Activated CD8-positive, alpha-beta memory T cell treated with anti-CD3 and anti-CD28 coated beads, Interleukin-2, amount 50 U/mL, for 48 hours (primary cell): ENCODE data around the gene NKX3-2.
A peak's percentile ranks its signal among the peaks of the same experiment; 100 is the strongest.

Source experiments
- DNase-seq: peaks from one replicate; pipeline ENCODE4 v3.0.0-alpha.2; 2020

Gene NKX3-2

DNA sequence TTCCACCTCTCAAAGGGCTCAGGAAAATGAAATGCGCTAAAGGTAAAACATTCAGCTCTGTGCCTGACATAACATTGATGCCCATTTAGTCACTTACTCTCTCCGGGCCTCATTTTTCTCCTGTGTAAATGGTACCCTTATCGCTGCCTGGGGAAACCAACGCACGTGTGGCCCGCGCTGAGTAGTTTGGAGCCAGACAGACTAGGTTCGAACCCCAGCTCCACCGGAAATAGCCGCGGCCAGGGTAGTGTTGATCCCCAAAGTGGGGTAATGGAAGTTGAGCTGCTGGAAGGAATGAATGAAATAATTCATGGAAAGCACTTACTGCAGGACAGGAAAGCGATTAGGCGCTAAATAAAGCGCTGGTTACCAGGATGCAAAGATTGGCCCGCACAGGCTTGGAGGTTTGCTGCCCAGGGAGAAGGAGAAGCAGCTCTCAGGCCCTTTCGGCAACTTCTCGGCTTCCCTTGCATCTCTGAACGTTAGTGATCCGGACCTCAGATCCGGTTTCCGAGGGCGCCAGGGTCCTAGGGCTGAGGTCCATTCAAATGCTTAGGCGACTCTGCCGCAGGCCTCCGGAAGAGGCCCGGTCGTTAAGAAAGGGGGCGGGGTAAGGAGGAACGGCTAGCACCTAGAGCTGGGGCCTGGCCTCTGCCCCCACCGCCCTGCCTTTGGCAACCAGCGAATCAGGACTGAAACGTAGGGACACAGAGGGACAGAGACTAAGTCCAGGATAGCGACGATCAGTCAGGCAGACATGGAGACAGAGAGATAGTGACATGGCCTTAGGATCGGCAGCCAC, 13.3 kb downstream of the NKX3-2 start:
- peak; percentile 51 for DNase-seq

DNA sequence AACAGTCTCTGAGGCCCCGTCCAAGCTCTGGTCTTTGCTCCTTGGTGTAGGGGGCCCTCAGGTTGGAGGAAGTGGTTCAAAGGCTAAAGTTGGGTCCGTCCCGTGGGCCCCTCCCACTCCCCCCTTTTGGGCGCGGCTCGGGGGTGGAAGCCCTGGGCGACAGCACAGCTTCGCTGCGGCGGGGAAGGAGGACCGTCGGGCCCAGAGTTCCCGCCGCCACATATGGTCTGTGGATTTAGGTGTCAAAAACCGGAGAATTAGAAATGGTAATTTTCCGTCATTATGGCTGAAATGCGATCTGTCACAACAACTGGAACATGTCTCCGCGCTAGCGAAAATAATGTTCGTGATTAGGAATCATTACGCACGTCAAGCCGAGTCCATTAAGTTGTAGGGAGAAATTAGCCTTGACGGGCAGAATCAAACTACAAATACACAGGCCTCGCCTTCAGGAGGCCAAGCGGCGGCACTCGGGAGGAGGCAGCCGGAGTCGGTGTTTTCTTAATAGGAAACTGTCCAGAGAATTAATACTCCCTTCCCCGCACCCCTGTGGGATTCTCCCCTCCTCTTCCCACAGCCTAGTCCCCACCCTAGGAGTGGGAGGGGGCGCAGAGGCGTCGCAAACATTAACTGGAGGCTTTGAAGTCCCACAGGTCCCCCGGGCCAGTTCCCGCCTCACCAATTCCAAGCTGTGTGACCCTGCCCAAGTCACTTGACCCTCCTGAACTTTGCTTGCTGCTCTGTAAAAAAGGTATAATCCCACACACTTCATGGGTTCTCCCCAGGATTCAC, 15.0 kb downstream of the NKX3-2 start:
- peak; percentile 52 for DNase-seq

DNA sequence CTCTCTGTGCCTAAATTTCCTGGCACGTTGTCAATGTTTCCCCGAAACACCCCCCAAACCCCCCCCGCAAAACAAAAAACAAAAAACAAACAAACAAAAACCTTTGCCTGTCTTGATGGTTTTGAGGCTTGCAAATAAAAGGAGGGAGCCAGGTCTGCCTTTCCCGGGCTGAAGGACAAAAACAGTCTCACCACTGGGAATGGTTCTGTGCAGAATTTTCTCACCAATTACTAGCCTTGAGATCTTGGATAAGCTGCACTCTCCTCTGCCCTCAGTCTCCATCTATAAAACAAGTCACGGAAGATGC, 15.5 kb downstream of the NKX3-2 start:
- no peak for DNase-seq

DNA sequence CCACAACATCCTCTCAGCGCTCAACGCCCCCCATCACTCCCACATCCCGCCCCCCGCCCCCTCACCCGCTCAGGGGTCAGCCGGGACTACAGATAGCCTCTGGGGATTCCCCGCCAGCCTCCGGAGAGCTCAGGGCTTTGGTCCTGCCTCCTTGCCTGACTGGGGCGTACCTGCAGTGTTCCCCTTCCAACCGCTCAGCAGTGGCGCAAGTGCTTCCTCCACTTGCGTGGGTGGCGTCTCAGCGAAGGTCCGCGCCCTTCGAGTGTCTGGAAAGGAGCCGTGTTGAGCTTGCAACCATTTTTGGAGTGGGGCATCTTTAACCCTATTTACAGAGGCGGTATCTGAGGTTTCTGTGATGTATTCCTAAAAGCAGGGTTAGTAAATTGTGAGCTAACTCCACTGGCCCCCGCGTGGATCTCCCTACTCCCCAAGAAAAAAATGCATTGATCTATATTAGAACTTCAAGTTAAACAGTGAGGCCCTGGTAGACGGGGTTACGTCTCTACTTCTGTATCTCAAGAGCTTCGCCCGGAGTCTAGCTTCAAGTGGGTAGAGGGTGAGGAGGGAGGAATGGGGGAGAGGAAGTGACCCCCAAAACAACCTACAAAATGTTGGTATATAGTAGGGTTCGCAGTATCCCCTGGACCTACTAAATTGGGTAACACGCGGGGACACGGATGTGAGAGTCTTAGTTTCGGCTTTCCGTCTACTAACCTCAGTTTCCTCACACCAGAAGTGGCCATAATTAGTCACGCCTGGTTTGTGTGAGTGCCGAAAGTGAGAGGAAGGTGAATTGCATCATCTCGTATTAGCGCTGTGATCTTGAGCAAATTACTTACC, 16.1 kb downstream of the NKX3-2 start:
- peak; percentile 54 for DNase-seq

DNA sequence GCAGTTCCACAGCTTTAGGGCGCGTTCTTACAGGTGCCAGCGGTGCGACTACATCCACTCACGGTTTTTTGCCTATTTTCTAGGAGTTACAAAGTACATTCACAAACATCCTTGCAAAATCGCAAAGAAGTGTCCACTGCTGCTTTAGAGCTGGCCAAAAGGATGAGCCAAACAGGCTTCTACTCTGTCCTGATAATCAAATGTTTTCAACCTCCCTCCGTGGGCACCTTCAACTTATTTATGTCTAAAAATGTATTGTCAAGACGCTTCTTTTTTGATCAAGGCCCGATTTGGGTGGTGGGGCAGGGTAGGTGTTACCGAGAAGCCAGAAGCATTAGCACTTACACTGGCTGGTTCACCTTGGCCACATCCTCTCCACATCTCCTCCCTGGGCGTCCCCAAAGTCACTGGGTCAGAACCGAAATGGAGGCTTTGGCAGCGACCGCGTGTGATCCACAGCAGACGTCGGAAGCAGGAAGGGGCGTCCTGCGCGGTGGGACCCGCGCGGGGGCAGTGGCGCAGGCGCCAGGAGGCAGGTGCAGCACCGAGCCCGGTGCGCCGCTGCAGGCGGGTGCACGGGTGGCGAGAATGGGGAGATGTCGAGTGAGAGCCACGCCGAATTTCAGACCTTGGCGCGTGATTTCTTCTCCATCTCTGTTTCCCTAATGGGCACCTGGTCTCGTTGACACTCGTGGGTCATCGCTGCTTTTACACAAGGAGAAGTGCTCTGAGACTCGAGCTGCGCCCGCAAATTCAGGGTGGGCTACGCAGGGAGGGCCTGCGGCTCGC, 16.9 kb downstream of the NKX3-2 start:
- DNase-seq, result peak; percentile 50

DNA sequence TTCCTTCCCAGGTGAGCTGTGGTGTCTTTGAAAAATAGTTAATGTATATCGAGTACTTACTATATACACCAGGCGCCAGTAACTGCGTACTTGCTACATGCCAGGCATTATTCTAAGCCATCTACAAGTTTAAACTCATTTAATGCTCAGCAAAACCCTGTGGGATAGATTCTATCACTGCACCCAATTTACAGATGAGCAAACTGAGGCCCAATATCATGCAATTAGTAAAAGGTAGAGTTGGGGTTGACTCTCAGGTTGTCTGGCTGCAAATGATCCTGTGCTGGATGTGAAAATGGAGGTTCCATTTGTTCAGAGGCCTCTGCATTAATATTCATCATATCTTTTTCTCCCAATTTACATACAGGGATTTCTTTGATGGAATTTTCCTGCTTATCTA, 17.6 kb downstream of the NKX3-2 start:
- DNase-seq, result no peak

DNA sequence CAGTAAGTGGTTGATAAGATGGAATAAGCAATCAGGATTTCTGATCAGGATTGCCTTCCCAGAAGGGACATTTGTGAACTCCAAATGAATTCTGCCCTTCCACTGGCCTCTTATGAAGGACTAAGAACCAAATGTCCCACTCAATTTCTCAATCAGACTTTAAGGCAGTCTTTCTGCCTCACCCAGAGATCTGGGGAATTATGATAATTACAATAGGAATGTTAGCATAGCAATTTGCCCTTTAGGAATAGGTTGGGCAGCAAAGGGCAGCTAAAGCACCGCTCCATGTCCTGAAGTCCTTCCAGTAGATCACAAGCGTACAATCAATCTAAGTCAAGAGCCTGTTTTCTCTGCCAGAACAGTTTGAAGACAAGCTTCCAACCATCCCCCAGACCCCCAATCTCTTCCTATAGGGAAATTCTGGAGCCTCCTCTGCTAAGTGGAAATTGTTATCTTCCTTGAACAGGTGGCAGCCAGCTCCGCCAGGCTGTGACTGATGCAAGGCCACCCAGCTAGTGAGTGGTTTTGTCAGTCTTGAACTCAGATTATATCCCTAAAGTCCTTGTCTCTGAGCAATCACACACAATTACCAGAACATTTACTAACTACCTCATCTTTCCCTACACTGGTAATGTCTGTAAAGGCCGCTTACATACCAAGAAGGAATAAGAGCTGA, 18.6 kb downstream of the NKX3-2 start:
- no peak for DNase-seq

DNA sequence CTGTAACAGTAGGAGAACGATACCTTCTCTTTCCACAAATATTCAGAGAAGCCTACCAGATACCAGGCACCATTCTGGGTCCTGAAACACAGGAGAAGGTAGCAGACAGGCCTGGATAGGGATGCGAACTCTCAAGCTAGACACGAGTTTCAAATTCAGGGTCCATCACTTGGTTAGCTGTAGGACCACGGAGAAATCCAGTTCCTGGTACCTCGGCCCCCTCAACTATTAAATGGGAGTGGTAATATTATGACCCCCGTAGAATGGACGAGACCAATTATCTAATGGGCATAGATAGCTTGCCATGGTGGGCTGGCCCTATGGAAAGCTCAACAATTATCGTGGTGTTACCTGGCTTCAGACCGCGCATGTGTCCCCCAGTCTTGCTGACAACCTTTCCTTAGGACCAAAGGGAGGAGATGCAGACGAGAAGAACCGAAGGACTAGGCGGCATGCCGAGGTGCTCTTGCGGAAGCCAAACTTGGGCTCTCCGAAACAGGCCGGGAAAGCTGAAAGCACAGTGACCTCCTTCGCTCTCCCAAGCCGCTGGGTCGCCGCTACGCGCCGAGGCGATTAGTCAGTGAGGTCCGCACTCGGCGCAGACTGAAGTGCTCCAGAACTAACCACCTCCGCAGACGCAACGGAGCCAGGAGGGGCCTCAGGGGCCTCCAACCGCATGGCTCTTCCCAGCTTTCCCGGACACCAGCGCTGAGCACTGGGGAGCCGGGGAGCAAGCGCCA, 19.6 kb downstream of the NKX3-2 start:
- DNase-seq, result peak; percentile 50

DNA sequence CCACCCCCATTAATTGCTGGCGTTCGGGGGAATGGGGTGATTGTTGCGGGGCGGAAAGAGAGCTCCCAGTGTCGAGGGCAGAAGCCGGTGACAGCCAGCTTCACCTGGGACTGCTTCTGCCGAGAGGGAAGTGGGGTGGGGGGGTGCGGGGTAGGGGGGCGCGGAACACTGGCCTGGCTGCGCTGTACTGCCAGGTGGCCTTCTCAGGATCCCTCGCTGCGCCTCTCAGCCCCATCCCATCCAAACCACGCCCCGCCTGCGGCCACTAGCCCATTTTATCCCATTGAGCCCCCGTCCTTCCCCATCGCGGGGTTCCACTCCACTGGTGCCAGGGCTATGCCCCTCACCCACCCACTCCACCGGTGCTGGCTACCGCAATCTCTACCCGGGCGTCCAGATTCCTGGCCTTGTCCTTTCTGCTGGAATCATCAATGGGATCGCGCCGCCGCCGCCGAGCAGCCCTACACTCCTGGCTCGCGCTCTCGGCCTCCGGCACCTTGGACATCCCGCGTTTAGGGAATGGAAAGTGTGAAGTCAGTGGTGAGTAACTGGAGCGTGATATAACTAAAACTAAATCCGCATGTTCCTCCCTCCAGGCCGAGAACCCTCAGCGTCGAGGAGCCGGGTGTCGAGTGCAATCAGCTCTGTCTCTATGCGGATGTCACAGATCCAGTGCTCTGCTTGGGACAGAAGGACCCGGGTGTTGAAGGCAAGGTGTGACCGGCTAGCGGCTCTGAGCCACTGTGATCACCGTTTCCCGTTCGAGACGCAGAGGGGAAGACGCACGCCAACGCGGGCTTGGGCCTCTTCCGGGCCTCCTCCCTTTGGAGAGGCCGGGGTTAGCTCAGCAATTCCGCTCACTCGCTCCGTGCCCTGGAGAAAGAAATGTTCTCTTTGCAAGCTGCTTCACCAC, 20.5 kb downstream of the NKX3-2 start:
- no peak for DNase-seq

DNA sequence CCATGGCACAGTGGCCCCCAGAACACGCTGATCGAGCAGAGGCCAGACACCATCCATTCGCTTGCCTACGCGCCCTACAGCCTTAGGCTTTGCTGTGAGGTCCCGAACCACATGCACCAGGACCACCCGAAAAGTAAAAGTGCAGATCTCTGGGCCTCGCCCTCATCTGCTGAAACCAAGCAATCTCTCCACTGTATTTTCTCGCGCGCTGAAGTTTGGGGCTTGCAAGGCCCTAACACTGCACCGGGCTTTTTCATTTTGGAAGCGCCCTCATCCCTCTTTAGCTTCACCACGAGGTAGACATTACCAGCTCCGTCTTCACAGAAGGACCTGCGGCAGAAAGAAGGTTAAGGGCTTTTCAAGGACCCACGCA, 21.2 kb downstream of the NKX3-2 start:
- no peak for DNase-seq

DNA sequence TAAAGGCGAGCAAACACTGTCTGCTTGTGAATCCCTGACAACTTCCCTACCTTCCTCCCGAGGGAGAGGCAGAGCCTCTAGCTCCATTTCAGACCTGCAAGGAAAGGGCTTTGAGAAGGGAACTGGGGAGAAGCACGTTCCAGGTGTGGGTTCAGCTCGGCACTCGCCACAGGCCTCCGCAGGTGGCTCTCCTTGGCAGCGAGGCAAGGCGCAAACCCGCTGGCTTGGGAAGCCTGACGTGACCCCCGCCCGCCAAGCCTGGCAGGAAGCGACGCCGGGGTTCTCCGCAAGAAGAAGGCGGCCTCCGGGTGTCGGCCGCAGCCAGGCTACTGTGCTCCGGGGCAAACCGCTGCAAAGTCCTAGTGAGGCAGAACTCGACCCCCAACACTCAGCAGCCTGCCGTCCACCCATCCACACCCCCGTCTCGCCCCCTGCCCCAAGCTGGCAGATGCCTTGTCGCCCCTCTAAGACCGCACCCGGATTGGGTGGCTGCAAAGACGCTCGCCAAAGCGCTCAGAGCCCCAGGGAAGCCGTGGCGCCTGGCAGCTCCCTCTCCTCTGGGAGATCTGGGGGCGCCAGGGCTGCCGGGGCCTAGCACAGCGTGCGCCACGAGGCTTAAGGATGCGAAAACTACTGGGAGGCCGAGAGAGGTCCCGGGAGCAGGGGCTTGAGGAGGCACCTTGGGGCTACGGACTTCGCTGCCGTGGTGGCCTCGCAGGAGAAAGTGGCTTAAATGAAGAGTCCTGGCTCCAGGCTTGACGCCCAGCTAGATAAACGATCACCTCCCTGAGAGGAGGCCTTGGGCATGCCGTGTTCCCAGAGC, 21.8 kb downstream of the NKX3-2 start:
- DNase-seq, result peak; percentile 62

DNA sequence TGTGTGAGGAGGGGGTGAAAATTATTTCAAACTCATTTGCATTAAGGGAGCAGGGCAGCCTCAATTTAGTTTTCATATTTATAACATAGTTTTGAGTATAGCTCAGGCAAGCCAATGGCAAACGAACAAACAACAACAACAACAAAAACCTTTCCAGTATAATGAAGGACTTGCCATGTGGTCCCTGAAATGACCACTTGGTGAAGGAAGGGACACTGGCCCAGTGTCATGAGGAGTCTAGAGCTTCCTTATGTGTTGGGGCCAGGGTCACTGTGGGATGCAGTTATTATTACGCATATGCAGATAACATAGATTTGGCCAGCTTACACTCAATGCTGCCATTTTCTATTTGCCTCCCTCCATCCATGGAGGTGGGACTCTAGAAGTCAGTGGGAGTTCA, 23.3 kb downstream of the NKX3-2 start:
- no peak for DNase-seq

DNA sequence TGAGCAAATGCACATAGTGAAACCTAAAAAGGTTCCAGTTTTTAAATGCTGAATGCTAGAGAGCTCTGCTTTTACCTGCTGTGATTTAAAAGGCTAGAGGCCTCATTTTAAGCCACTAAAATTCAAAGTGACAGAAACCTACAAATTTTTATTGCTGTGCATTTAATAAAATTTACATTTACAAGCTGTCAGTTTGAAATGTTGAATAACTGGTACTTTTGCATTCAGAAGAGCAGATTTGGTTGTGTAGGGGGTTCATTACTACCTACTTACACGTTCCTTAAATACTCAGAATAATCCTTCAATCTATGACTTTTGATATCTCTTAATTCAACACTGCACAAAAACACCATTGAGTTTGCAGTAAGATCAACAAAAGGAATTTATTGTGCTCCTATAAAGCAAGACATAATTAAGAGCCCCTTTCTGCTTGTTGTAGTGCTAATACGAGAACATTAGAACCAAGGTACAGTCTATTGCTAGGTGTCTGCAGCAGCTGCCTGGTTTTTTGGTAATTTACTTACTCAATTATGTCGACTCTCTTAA, 27.9 kb downstream of the NKX3-2 start:
- no peak for DNase-seq

DNA sequence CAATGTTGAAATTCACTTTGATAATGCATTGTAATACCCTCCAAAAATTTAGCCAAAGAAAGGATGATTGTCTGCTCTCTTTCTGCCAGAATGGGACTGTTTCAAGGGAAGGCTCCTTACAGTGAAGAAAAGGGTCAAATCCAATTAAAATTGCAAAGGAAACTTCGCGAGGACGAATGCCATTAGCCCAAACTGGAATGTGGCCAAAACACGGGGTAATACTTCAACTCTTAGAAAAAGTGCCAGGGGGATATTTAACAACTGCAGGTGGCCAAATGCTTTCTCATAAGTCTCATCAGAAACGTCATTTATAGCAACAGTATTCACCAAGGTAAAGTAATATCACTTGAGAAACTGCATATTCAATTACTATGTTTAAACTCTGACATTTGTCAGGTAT, 29.0 kb downstream of the NKX3-2 start:
- DNase-seq, result no peak

DNA sequence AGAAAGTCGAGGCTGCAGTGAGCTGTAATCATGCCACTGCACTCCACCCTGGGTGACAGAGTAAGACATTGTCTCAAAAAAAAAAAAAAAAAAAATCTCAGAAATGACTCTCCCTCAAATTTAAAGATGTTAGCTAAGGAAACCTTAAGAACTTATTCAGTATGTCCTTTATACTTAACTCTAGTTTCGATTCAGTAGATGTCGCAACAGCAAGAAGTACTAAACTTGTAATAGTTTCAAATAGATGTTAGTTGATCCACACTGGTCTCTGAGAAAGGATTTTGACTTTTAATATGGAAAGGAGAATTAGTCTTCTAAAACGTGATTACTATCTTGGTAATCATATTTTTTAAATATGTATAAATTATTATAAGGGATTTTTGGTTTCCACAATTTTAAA, 29.6 kb downstream of the NKX3-2 start:
- no peak for DNase-seq

DNA sequence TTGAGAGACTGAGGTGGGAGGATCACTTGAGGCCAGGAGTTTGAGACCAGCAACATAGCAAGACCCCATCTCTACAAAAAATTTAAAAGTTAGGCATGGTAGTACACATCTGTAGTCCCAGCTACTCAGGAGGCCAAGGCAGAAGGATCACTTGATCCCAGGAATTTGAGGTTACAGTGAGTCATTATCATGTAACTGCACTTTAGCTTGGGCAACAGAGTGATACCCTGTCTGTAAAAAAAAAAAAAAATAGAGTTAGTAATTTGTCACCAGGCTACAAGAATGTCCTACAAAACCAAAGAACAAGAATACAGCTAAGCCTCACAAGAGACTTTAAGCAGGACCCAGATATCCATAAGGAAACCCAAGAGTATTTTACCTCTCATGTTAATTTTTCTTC, 33.2 kb downstream of the NKX3-2 start:
- no peak for DNase-seq

DNA sequence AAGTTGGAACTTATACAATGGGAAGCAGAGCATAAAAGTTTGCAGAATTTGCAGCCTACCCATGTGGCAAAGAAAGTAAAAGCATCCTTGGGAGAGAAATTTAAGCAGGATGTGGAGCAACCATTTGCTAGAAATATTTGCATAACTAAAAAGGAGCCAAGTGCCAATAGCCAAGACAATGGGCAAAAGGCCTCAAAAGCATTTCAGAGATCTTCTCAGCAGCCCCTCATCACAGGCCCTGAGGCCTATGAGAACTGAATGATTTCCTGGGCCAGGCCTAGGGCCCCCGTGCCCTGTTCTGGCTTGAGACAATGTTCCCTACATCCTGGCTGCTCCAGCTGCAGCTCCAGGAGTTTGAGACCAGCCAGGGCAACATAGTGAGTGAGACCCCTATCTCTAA, 34.9 kb downstream of the NKX3-2 start:
- DNase-seq, result no peak

DNA sequence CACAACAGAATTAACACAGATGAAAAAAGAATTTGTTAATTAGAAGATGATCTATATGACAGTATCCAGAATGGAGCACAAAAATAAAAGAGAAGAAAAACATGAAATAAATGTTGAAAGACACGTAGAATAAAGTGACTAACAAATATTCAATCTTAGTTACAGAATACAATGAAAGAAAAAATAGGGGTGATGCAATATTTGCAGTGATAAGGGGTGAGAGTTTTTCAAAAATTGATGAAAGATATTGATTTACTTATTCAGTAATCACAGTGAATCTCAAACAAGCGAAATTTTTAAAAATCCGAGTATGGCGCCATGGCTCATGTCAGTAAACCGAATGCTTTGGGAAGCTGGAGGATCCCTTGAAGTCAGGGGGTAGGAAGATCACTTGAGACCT, 39.9 kb downstream of the NKX3-2 start:
- no peak for DNase-seq

DNA sequence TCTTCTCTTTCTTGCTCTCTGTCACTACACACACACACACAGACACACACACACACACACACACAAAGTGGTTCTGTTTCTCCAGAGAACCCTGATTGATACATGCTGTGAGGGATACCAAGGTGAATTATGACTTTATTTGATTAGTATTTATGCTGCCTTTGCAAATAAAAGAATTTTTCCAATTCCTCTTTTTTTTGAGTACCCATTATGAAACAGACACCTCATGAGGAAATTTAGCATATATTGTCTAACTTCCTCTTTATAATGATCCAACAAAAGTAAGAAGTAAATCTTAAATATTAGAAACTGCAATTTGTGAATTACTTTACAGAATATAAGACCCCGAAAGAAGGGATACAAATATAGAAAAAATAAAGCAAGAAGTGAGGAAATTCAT, 45.8 kb downstream of the NKX3-2 start:
- DNase-seq, result no peak
